Activated CD8-positive, alpha-beta memory T cell treated with anti-CD3 and anti-CD28 coated beads for 36 hours (primary cell): Measurements from ENCODE around the gene STX4. TPM values are rescaled to one million over a fixed set of nuclear protein-coding genes. Genes with fewer than 3 reads are reported as not detected.

Experiments used
- CTCF ChIA-PET: fragments of 350-600 bp; sonication (Branson Sonifier 250); formaldehyde crosslinking; loops from one replicate; lab custom pipeline; 2021; ENCODE audit warnings: antibody characterized with exemption; lab: Charles Lee
- POLR2A ChIA-PET: fragments of 350-600 bp; sonication (Branson Sonifier 250); formaldehyde crosslinking; loops from one replicate; lab custom pipeline; 2021; ENCODE audit warnings: antibody characterized with exemption; lab: Charles Lee
- total RNA-seq, 2 experiments: library from RNA; stranded (reverse); gene quantifications; one replicate each; pipeline ENCODE4 v1.2.3, GENCODE V29; 2021

Gene STX4
- total RNA-seq, 2 experiments from 2014 or later = 40.0 to 41.2 TPM

- ChIA-PET POLR2A (interaction anchor here (0.6 to 1.3 kb wide), 3 partner anchors 47 to 184 kb away, joined by 3 to 7 read pairs (median 6); partner anchors contain the start of genes ZNF646 and ZNF668), CTCF (no interaction called here)
Measured at GRCh38 chr16:30996985-30997724, 36.2 kb upstream of the STX4 start.

- CTCF ChIA-PET = interaction anchor here (0.9 to 2.9 kb wide), 2 partner anchors 13 to 56 kb away, joined by 3 to 12 read pairs; partner anchors contain the start of gene HSD3B7
- POLR2A ChIA-PET = interaction anchor here (0.6 to 1.3 kb wide), 4 partner anchors 33 to 185 kb away, joined by 3 to 7 read pairs (median 4); partner anchors contain the start of genes ZNF646 and ZNF668
Measured at GRCh38 chr16:30997725-30998711, 35.3 kb upstream of the STX4 start.

GRCh38 chr16:30998852-30999761, 34.3 kb upstream of the STX4 start:
- POLR2A ChIA-PET = interaction anchor here (0.6 kb wide), 1 partner anchor 35 kb away, joined by 3 read pairs; no protein-coding TSS in a partner anchor
- CTCF ChIA-PET = interaction anchor here (0.6 to 2.9 kb wide), 4 partner anchors 9 to 74 kb away, joined by 3 to 12 read pairs (median 3); partner anchors contain the start of gene HSD3B7

- CTCF ChIA-PET = interaction anchor here (2.9 kb wide), 1 partner anchor 16 kb away, joined by 12 read pairs; the partner anchor contains the start of gene HSD3B7
Measured at GRCh38 chr16:31000671-31001382, 32.5 kb upstream of the STX4 start.

GRCh38 chr16:31001507-31002249, 31.7 kb upstream of the STX4 start:
- CTCF ChIA-PET = no interaction called here

More at GRCh38 chr16:31000671-31001382, 32.5 kb upstream of the STX4 start:
- POLR2A ChIA-PET = no interaction called here

GRCh38 chr16:31002250-31002700, 31.1 kb upstream of the STX4 start:
- ChIA-PET POLR2A (no interaction called here), CTCF (interaction anchor here (0.6 to 1.0 kb wide), 2 partner anchors 14 to 28 kb away, joined by 5 read pairs; no protein-coding TSS in a partner anchor)

More at GRCh38 chr16:31001507-31002249, 31.7 kb upstream of the STX4 start:
- POLR2A ChIA-PET = no interaction called here

- POLR2A ChIA-PET = no interaction called here
- CTCF ChIA-PET = interaction anchor here (0.6 to 1.0 kb wide), 2 partner anchors 13 to 27 kb away, joined by 5 read pairs; no protein-coding TSS in a partner anchor
Measured at GRCh38 chr16:31002862-31003341, 30.5 kb upstream of the STX4 start.

- ChIA-PET POLR2A (no interaction called here), CTCF (no interaction called here)
Measured at GRCh38 chr16:31003744-31004143, 29.6 kb upstream of the STX4 start.

- ChIA-PET CTCF (interaction anchor here (0.5 kb wide), 1 partner anchor 310 kb away, joined by 3 read pairs; no protein-coding TSS in a partner anchor), POLR2A (interaction anchor here (0.6 kb wide), 1 partner anchor 10 kb away, joined by 3 read pairs; no protein-coding TSS in a partner anchor)
Measured at GRCh38 chr16:31004658-31005057, 28.7 kb upstream of the STX4 start.

GRCh38 chr16:31005350-31006085, 27.8 kb upstream of the STX4 start:
- CTCF ChIA-PET = interaction anchor here (0.5 kb wide), 1 partner anchor 309 kb away, joined by 3 read pairs; no protein-coding TSS in a partner anchor
- POLR2A ChIA-PET = no interaction called here

- ChIA-PET POLR2A (no interaction called here), CTCF (no interaction called here)
Measured at GRCh38 chr16:31006086-31006385, 27.3 kb upstream of the STX4 start.

- POLR2A ChIA-PET = no interaction called here
Measured at GRCh38 chr16:31006589-31006988, 26.8 kb upstream of the STX4 start.

GRCh38 chr16:31007684-31008083, 25.7 kb upstream of the STX4 start:
- CTCF ChIA-PET = interaction anchor here (1.3 kb wide), 1 partner anchor 9 kb away, joined by 3 read pairs; no protein-coding TSS in a partner anchor

More at GRCh38 chr16:31006589-31006988, 26.8 kb upstream of the STX4 start:
- CTCF ChIA-PET = no interaction called here

GRCh38 chr16:31008149-31008548, 25.2 kb upstream of the STX4 start:
- ChIA-PET POLR2A (no interaction called here), CTCF (interaction anchor here (1.1 to 1.3 kb wide), 2 partner anchors 9 to 23 kb away, joined by 3 read pairs; partner anchors contain the start of gene HSD3B7)

More at GRCh38 chr16:31007684-31008083, 25.7 kb upstream of the STX4 start:
- POLR2A ChIA-PET = no interaction called here

GRCh38 chr16:31008551-31008950, 24.8 kb upstream of the STX4 start:
- ChIA-PET POLR2A (no interaction called here), CTCF (interaction anchor here (1.1 to 1.3 kb wide), 2 partner anchors 9 to 24 kb away, joined by 3 read pairs; partner anchors contain the start of gene HSD3B7)

- POLR2A ChIA-PET = no interaction called here
- CTCF ChIA-PET = interaction anchor here (1.1 kb wide), 1 partner anchor 24 kb away, joined by 3 read pairs; the partner anchor contains the start of gene HSD3B7
Measured at GRCh38 chr16:31009120-31009519, 24.2 kb upstream of the STX4 start.
